Activated CD4-positive, CD25-positive, alpha-beta regulatory T cell (primary cell): ENCODE measurements around the gene GPC6.
"Not testable (repeated sequence)": the region's sequence is repeated elsewhere in the genome, so short reads cannot be mapped to it uniquely, and the experiment has no call there.

ENCODE experiments used
- DNase-seq, 4 experiments: peaks; one replicate each; lab custom pipeline; 2025; lab: John Stamatoyannopoulos, UW

Gene GPC6

GRCh38 chr13:93323880-93324279 is 97.3 kb downstream of the GPC6 start:
- DNase-seq: not testable (repeated sequence)

- DNase-seq: no peak
Measured at GRCh38 chr13:93325303-93326233, 99.0 kb downstream of the GPC6 start.

DNA sequence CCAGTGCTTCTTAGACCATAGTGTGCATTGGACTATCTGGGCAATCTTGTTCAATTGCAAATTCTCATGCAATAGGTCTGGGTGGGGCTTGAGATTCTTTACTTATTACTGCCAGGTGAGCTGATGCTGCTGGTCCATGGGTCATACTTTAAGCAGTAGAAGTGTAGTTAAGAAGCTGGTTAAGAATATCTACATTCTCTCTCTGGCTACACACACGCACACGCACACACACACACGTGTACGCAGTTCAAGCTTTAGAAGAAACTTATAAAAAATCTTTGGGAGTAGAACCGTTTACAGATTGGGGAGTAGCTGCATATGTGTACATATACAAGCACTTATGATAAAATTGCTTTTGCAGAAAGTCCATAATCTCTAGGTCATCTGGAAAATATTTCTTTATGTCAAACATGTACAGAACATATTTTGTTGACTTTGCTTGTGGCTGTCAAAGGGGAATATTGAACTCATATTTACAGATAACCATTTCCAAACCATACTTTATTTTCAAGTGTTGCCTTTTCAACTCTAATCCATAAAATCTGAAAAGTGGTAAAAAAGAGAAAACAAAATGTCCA is 99.7 kb downstream of the GPC6 start:
- no peak for DNase-seq

- no peak for DNase-seq
Measured at GRCh38 chr13:93328943-93329342, 102.3 kb downstream of the GPC6 start.

DNA sequence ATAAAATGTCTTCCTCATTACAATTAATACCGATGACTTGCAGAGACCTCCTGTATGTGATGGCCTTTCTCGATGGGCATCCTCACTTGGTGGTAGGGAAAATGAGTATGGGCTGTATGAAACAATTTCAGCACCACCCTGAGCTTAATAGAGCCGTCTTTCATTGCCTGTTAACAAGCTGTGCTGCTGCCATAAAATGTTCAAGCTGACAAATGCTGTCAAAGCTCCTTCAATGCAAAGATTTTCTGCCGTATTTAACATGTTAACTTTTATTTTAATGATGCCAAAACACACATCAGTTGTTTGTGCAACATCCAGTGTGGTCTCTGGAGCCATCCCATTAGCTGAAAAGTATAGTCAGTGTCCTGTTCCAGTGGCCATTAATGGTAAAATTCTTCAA is 110.1 kb downstream of the GPC6 start:
- no peak for DNase-seq

DNA sequence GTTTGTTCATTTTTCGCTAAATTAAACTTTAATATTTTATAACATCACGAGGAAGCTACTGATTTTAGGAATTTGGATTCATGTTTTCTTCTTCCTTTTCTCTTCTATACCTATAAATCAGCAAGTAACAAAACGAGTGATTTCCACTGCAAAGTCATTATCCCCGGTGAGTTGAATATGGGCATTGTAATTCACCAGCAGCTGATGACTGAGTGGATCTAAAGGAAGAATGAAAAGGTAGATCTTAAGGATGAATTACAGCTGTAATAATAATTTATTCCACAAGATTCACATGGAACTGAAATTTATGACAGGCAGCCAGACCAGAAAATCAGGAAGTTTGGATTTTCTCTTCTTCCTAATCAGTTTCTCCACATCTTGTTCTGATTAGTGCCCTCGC is 111.4 kb downstream of the GPC6 start:
- no peak for DNase-seq

GRCh38 chr13:93338906-93339305 is 112.3 kb downstream of the GPC6 start:
- no peak for DNase-seq

GRCh38 chr13:93339550-93339949 is 112.9 kb downstream of the GPC6 start:
- no peak for DNase-seq

GRCh38 chr13:93341517-93341916 is 114.9 kb downstream of the GPC6 start:
- DNase-seq: no peak

DNA sequence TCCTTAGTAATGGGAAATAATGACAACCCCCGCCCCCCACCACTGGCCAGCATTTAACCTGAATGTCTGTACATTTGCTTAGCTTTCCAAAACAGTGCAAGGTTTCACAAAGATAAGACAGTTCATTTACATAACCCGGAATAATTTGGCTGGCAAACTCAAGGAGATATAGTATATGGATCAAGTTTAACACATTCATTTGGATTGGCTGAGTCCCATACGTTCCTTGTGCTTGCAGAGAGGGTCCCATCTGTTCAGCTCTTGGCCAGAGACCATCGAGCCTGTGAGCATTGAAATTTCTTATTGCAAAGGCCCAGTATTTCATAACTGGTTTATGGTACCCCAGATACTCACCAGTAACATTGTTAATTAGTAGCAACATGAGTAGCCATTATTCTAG is 116.5 kb downstream of the GPC6 start:
- DNase-seq: no peak

GRCh38 chr13:93344048-93344705 is 117.6 kb downstream of the GPC6 start:
- DNase-seq: no peak

- no peak for DNase-seq
Measured at GRCh38 chr13:93345024-93345423, 118.4 kb downstream of the GPC6 start.

DNA sequence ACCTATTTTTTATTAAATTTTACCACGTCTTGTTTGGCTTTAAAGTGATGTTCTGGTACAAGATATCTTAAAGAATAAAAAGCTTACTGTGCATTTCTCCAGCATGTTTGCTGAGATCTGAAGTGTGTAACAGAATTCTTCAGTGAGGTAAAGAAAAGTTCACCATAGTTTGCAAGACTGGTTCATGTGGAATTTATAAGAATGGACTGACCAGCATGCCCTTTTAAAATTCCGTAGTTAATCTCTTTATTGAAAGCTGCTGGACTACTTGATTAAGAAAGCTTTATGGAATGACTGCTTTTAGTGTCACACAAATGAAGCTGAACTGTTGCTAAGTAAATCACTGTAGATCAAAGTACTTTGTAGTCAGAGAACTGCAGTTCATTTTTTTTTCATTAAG is 119.2 kb downstream of the GPC6 start:
- DNase-seq: no peak

DNA sequence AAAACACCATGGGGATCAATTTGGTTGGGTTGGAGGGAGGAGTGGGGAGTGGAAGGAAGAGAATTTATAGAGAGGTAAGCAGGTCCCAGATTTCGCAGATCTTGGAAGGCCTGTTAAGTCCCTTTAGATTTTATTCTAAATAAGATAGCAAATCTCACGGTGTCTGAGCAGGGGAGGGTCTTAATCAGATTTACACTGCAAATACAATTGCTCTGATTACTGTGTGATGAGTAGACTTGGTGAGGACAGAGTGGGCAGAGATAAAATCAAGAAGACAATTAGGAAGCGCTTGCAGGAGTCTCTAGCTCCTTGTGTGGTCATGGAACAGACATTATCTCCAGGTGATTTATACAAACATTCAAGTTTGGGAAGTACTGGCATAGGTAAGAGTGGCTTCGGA is 126.0 kb downstream of the GPC6 start:
- no peak for DNase-seq

DNA sequence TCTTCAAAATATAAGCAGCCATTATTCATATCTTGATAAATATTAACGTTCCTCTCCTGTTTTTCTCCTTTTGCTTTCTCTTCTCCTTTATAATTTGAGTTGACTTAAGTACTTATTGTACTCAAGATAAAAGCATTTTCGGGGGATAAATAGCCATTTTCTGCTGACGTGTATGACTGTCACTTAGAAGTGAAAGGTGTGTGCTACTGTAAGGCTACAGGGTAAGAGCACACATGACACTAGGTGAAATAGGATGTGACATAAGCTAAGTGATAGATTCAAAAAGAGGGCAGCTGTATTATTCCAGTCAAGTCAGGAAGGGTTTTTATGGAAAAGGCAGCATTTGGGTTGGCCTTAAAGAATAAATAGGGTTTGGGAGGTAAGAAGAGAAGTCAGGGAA is 128.5 kb downstream of the GPC6 start:
- no peak for DNase-seq

GRCh38 chr13:93356469-93356868 is 129.9 kb downstream of the GPC6 start:
- no peak for DNase-seq

GRCh38 chr13:93360021-93360420 is 133.4 kb downstream of the GPC6 start:
- no peak for DNase-seq

GRCh38 chr13:93361703-93362102 is 135.1 kb downstream of the GPC6 start:
- DNase-seq: no peak

DNA sequence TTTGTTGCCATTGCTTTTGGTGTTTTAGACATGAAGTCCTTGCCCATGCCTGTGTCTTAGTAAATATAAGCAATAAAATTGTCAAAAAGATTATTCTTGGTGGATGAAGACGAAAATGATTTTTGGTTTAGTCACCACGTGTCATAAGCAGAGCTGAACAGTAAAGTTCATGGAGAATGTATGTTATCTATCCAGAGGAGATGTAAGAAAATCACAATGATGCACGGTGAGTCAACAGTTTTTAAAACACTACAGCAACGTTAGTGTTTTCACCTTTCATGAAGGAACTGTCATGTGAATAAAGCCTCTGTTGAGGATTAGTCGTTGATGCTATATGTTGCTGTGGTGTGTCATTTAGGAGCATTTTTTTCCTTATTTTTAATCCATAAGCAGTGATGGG is 137.6 kb downstream of the GPC6 start:
- DNase-seq: no peak

GRCh38 chr13:93368296-93368695 is 141.7 kb downstream of the GPC6 start:
- DNase-seq: no peak

DNA sequence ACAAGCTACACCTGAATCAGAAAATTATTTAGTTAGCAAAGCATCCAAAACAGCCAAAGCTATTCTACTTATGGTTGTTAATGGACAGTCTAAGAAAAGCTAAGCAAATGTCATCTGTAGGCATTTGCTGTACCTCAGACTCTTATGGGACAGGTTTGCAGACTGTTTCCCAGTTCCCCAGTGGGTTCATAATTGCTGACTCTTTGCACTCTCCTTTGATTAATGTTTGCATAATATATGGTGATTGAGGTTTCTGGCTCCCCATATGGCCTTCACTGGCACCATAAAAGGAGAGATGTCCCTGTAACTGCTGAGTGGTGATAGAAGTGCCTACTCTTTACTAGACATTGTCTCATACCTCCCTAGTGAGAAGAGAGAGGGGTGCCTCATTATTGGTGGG is 142.1 kb downstream of the GPC6 start:
- no peak for DNase-seq

DNA sequence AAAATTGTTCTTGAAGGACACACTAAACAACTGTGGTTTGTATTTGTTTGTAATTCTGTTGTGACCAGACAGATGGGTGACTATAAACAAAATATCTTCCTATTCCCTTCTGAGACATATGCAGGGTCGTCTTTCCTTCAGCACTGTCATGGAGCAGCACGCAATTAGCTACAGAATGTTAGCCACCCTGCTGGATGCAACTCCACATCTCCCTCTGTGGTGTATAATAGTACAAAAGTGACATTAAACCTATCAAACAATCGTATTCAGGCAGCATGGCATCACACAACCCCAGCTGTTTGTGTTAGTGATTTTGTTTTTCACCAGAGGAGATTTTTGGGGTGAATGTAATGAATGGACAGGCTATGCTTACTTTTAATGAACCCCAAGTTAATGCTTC is 146.2 kb downstream of the GPC6 start:
- DNase-seq: no peak

- DNase-seq: no peak
Measured at GRCh38 chr13:93375491-93375890, 148.9 kb downstream of the GPC6 start.
